Neural cell (in vitro differentiated cells): ENCODE data around the gene CDC5L.

ENCODE experiments used
- EP300 ChIP-seq: fragments of 450-650 bp; conservative IDR thresholded peaks from 2 replicates; pipeline ENCODE4 v1.6.1; 2014; ENCODE audit warnings: antibody characterized with exemption, mild to moderate bottlenecking, moderate library complexity; ENCODE audit not compliant: poor library complexity, severe bottlenecking
- EZH2 ChIP-seq: fragments of 200-600, 300-800 bp; shearing (Covaris generic), sonication (generic); IDR thresholded peaks from 2 replicates; pipeline ENCODE4 v1.6.1; 2014; ENCODE audit warnings: antibody characterized with exemption, low read length, borderline replicate concordance, mild to moderate bottlenecking; ENCODE audit not compliant: insufficient read depth, poor library complexity, severe bottlenecking
- TF ChIP-seq, protein P1 (sequence below): fragments of 450-650 bp; IDR thresholded peaks from 2 replicates; pipeline ENCODE4 v1.5.1; 2014; ENCODE audit warnings: antibody characterized with exemption, mild to moderate bottlenecking, moderate library complexity; ENCODE audit not compliant: poor library complexity, severe bottlenecking

DNA sequence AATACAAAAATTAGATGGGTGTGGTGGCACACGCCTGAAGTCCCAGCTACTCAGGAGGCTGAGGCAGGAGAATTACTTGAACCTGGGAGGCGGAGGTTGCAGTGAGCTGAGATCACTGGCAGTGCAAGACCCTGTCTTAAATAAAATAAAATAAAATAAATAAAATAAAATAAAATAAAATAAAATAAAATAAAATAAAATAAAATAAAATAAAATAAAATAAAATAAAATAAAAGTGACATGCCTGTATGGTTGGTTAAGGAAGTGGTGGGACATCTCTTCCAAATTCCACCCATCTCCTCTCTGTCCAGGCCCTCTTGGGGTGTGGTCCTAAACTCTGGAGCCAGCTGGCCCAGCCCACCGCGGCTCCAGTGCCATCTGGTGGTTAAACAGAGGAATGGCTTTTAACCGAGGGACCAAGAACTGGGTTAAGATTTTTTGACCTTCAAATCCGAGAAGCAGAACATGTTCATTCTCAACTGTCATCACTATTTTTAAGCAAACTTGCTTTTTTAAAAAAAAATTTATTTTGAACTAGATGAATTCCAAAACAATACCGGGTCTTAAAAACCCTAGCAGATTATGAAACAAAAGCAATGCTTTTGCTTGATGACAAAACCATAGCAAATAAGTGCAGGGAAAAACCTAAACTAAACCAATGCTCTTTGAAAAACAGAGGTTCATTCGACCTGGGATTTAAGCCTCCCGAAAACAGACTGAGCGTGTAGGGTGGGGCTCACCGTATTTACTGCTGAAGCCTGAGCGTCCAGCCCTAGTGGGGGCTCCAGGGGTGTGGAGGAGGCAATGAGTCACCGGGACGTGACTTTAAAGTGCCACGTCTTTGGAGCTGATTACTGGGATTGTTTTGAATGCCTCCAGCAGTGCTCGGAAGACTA lies 68.8 kb downstream of the CDC5L start:
- TF ChIP-seq, protein P1, sequence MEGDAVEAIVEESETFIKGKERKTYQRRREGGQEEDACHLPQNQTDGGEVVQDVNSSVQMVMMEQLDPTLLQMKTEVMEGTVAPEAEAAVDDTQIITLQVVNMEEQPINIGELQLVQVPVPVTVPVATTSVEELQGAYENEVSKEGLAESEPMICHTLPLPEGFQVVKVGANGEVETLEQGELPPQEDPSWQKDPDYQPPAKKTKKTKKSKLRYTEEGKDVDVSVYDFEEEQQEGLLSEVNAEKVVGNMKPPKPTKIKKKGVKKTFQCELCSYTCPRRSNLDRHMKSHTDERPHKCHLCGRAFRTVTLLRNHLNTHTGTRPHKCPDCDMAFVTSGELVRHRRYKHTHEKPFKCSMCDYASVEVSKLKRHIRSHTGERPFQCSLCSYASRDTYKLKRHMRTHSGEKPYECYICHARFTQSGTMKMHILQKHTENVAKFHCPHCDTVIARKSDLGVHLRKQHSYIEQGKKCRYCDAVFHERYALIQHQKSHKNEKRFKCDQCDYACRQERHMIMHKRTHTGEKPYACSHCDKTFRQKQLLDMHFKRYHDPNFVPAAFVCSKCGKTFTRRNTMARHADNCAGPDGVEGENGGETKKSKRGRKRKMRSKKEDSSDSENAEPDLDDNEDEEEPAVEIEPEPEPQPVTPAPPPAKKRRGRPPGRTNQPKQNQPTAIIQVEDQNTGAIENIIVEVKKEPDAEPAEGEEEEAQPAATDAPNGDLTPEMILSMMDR: no peak
- no peak for TF ChIP-seq EZH2
- TF ChIP-seq EP300: no peak
